Stimulated activated CD8-positive, alpha-beta memory T cell treated with anti-CD3 and anti-CD28 coated beads, Interleukin-15, amount 100 ng/mL, for 48 hours (primary cell): ENCODE results near the gene S100A11.
"Not testable (repeated sequence)": the region's sequence is repeated elsewhere in the genome, so short reads cannot be mapped to it uniquely, and the experiment has no call there.

Experiments
- DNase-seq, 2 donors: peaks; one replicate each; pipeline ENCODE4 v3.0.0-alpha.2; 2020; ENCODE audit warnings: low read depth in 2 of 2

Gene S100A11

GRCh38 chr1:152036267-152037216 lies at the start of gene S100A11:
S100A11 (minus strand) TSS chr1:152037004; CDS start chr1:152036915, 89 bp downstream.
- peak; percentile 77 to 79 for DNase-seq

GRCh38 chr1:152084853-152085252 lies 48.0 kb upstream of the S100A11 start:
- DNase-seq: no peak

- DNase-seq: not testable (repeated sequence)
Measured at GRCh38 chr1:152081026-152081425, 44.2 kb upstream of the S100A11 start.

- not testable (repeated sequence) for DNase-seq
Measured at GRCh38 chr1:152080494-152080893, 43.7 kb upstream of the S100A11 start.

GRCh38 chr1:152078831-152079441 lies 42.1 kb upstream of the S100A11 start:
- DNase-seq: no peak

GRCh38 chr1:152072311-152072710 lies 35.5 kb upstream of the S100A11 start:
- no peak for DNase-seq

GRCh38 chr1:152071123-152071522 lies 34.3 kb upstream of the S100A11 start:
- DNase-seq: no peak

- no peak for DNase-seq
Measured at GRCh38 chr1:152067929-152068328, 31.1 kb upstream of the S100A11 start.

GRCh38 chr1:152067150-152067549 lies 30.3 kb upstream of the S100A11 start:
- DNase-seq: no peak

GRCh38 chr1:152061952-152062351 lies 25.1 kb upstream of the S100A11 start:
- no peak for DNase-seq

GRCh38 chr1:152053375-152053774 lies 16.6 kb upstream of the S100A11 start:
- DNase-seq: no peak

GRCh38 chr1:152052606-152053005 lies 15.8 kb upstream of the S100A11 start:
- DNase-seq: peak; percentile 58 to 61

- DNase-seq: no peak
Measured at GRCh38 chr1:152050886-152051675, 14.3 kb upstream of the S100A11 start.

- no peak for DNase-seq
Measured at GRCh38 chr1:152049291-152050083, 12.7 kb upstream of the S100A11 start.

- peak; percentile 56 to 66 for DNase-seq
Measured at GRCh38 chr1:152048416-152049009, 11.7 kb upstream of the S100A11 start.

GRCh38 chr1:152047730-152048415 lies 11.1 kb upstream of the S100A11 start:
- DNase-seq: peak; percentile 84 to 87

GRCh38 chr1:152047413-152047729 lies 10.6 kb upstream of the S100A11 start:
- DNase-seq: no peak

- DNase-seq: no peak
Measured at GRCh38 chr1:152044386-152044785, 7.6 kb upstream of the S100A11 start.

GRCh38 chr1:152043870-152044269 lies 7.1 kb upstream of the S100A11 start:
- DNase-seq: no peak

GRCh38 chr1:152042030-152042429 lies 5.2 kb upstream of the S100A11 start:
- DNase-seq: no peak
